Chondrocyte (in vitro differentiated cells): ENCODE measurements around the gene IGF2BP3. TPM values are rescaled to one million over a fixed set of nuclear protein-coding genes. Genes with fewer than 3 reads are reported as not detected.

Source experiments
- DNase-seq: peaks from one replicate; pipeline ENCODE4 v3.0.0; 2021; ENCODE audit warnings: mixed read lengths, low spot score
- H3K27ac Mint-ChIP-seq: one replicate; pipeline ENCODE4 v1.8.0; 2021; ENCODE audit warnings: mild to moderate bottlenecking, moderate library complexity, mixed read lengths; ENCODE audit not compliant: unreplicated experiment
- H3K27me3 Mint-ChIP-seq: 2 replicates; pipeline ENCODE4 v1.8.0; 2021; ENCODE audit warnings: low read depth, mixed read lengths
- H3K36me3 Mint-ChIP-seq: 2 replicates; pipeline ENCODE4 v1.8.0; 2021; ENCODE audit warnings: low read depth, mixed read lengths
- H3K4me1 Mint-ChIP-seq: 2 replicates; pipeline ENCODE4 v1.8.0; 2021; ENCODE audit warnings: low read depth, mild to moderate bottlenecking, mixed read lengths
- H3K4me3 Mint-ChIP-seq: one replicate; pipeline ENCODE4 v1.8.0; 2021; ENCODE audit warnings: mild to moderate bottlenecking, moderate library complexity, mixed read lengths; ENCODE audit not compliant: unreplicated experiment
- H3K9me3 Mint-ChIP-seq: 2 replicates; pipeline ENCODE4 v1.8.0; 2021; ENCODE audit warnings: low read depth, mixed read lengths
- total RNA-seq: library from RNA; stranded (reverse); gene quantifications from 3 replicates; pipeline ENCODE4 v1.2.1, GENCODE V29; 2021
- TF ChIP-seq, protein P1 (sequence below): fragments of 200-600 bp; sonication (generic); IDR thresholded peaks from 2 replicates; pipeline ENCODE4 v1.5.0; 2021; ENCODE audit warnings: antibody characterized with exemption, mild to moderate bottlenecking, moderate library complexity

The IGF2BP3 gene
- total RNA-seq, 1 donor from 2014 or later = 53.0 TPM

- Mint-ChIP-seq H3K4me1 (peaks cover 61% of the 10 kb centered on the region), H3K36me3 (peaks cover 26% of the 10 kb centered on the region), H3K4me3 (no peak overlapping the region)
Measured at GRCh38 chr7:23343102-23343501, 127.2 kb downstream of the IGF2BP3 start.

DNA sequence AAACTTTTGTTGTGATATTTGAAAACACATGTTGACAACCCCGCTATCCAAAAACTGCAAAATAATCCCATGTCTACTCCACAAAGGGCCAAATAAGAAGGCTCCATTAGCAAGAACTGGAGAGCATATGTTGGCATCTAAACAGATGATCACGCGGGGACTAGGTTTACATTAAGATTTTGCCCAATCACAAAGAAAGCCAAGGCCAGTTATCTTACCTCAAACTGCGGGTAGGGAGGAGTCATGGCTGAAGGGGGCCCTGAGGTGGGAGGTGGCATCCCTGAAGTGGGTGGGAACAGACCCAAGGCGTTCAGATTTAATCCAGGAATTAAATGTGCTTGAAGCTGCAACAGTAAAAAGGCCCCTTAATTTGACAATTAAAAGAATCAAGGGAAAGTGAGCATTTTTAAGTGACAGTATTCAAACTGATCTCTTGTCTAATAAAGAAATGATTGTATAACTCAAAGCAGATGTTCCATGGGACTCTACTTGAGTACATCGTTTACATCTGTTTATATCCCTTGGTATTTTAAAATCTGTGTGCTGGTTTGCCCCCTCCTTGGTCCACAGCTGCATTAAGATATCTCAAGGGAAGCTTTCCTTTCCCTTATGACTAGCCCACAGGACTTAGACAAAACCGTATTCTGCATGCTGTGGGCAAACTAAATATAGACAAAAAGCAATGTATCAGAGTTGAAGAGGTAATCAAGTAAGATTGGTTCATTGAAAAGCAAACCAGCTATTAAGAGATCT, 128.3 kb downstream of the IGF2BP3 start:
- no peak overlapping the region for H3K27ac Mint-ChIP-seq
- peaks cover 57% of the 10 kb centered on the region for H3K4me1 Mint-ChIP-seq
- no peak for DNase-seq
- TF ChIP-seq, protein P1, sequence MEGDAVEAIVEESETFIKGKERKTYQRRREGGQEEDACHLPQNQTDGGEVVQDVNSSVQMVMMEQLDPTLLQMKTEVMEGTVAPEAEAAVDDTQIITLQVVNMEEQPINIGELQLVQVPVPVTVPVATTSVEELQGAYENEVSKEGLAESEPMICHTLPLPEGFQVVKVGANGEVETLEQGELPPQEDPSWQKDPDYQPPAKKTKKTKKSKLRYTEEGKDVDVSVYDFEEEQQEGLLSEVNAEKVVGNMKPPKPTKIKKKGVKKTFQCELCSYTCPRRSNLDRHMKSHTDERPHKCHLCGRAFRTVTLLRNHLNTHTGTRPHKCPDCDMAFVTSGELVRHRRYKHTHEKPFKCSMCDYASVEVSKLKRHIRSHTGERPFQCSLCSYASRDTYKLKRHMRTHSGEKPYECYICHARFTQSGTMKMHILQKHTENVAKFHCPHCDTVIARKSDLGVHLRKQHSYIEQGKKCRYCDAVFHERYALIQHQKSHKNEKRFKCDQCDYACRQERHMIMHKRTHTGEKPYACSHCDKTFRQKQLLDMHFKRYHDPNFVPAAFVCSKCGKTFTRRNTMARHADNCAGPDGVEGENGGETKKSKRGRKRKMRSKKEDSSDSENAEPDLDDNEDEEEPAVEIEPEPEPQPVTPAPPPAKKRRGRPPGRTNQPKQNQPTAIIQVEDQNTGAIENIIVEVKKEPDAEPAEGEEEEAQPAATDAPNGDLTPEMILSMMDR = no peak
- H3K9me3 Mint-ChIP-seq = peaks cover 6% of the 10 kb centered on the region
- H3K4me3 Mint-ChIP-seq = no peak overlapping the region
- no peaks in the 10 kb centered on the region for H3K27me3 Mint-ChIP-seq
- H3K36me3 Mint-ChIP-seq = peaks cover 34% of the 10 kb centered on the region

More at GRCh38 chr7:23343102-23343501, 127.2 kb downstream of the IGF2BP3 start:
- Mint-ChIP-seq H3K27me3 (no peaks in the 10 kb centered on the region), H3K9me3 (no peaks in the 10 kb centered on the region), H3K27ac (no peak overlapping the region)
- TF ChIP-seq, protein P1 = no peak
- no peak for DNase-seq

- DNase-seq = no peak
- TF ChIP-seq, protein P1 = no peak
- peak overlapping the region; percentile 52 for H3K27ac Mint-ChIP-seq
- peaks cover 64% of the 10 kb centered on the region for H3K4me1 Mint-ChIP-seq
- H3K9me3 Mint-ChIP-seq = peaks cover 6% of the 10 kb centered on the region
- H3K4me3 Mint-ChIP-seq = no peak overlapping the region
- H3K27me3 Mint-ChIP-seq = no peaks in the 10 kb centered on the region
- H3K36me3 Mint-ChIP-seq = peaks cover 24% of the 10 kb centered on the region
Measured at GRCh38 chr7:23338863-23339262, 131.4 kb downstream of the IGF2BP3 start.

DNA sequence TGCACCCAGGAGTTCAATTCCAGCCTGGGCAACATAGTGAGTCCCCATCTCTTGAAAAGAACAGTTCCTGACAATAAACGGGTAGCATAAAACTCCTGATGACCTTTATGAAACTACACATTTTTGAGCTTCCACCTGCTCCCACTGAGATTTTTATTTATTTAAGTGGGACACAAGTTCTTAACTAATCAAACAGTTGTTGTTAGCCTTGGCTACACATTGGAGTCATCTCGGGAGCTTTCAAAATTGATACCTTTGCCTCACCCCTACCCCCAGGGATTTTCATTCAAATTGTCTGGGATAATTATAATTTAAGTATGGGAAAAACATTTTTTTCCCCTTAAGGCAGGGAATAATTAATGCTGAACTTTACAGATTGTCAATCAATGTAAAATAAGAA, 131.9 kb downstream of the IGF2BP3 start:
- TF ChIP-seq, protein P1 = no peak
- H3K9me3 Mint-ChIP-seq = peaks cover 6% of the 10 kb centered on the region

GRCh38 chr7:23337374-23337773, 132.9 kb downstream of the IGF2BP3 start:
- Mint-ChIP-seq H3K36me3 (peaks cover 19% of the 10 kb centered on the region), H3K4me1 (peaks cover 72% of the 10 kb centered on the region)

More for the DNA sequence above, 131.9 kb downstream of the IGF2BP3 start:
- DNase-seq = no peak
- H3K27me3 Mint-ChIP-seq = no peaks in the 10 kb centered on the region
- no peak overlapping the region for H3K27ac Mint-ChIP-seq
- H3K4me3 Mint-ChIP-seq = no peak overlapping the region
- peaks cover 21% of the 10 kb centered on the region for H3K36me3 Mint-ChIP-seq
- peaks cover 64% of the 10 kb centered on the region for H3K4me1 Mint-ChIP-seq

More at GRCh38 chr7:23337374-23337773, 132.9 kb downstream of the IGF2BP3 start:
- H3K4me3 Mint-ChIP-seq = no peak overlapping the region
- peaks cover 6% of the 10 kb centered on the region for H3K9me3 Mint-ChIP-seq
- no peak for DNase-seq
- TF ChIP-seq, protein P1 = no peak
- no peaks in the 10 kb centered on the region for H3K27me3 Mint-ChIP-seq
- peak overlapping the region; percentile 25 for H3K27ac Mint-ChIP-seq
